ENCODE results near the gene CSNK2A3. TPM values are rescaled to one million over a fixed set of nuclear protein-coding genes. Genes with fewer than 3 reads are reported as not detected.
"Not testable (repeated sequence)": the region's sequence is repeated elsewhere in the genome, so short reads cannot be mapped to it uniquely, and the experiment has no call there.

The CSNK2A3 gene
- total RNA-seq, 4 donors from 2014 or later = 0.90 to 3.3 (median 2.9) TPM; not detected in 1

DNA sequence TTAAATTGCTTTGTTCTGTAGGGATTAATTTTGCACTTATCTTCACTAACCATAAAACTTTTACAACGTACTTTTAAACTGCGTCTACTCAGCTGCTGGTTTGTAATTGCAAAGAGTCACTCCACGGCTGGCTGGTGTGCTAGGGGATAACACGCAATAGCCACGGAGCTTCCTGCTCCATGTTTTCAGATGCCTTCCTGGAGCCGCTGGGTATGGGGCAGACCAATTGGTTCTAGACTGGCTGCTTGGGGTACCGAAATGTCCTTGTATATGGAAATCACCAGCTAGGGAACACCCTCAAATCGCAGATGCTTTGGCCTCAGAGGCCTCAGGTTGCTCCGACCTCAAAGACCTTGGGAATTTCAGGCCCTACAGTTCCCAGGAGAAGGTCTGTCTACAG lies 3.8 kb upstream of the CSNK2A3 start:
- Histone ChIP-seq H3K27me3 (no peaks in the 10 kb centered on the region), H3K27ac (no peak overlapping the region), H3K36me3 (no peaks in the 10 kb centered on the region), H3K9me3 (no peaks in the 10 kb centered on the region), H3K4me3 (no peak overlapping the region), H3K4me1 (peaks cover 0 to 10% (median 0%) of the 10 kb centered on the region in 4 donors)
- WGBS, 2 donors = 86 to 88% methylated on average over 9 of the region's 9 CpGs
- TF ChIP-seq POLR2A (IDR thresholded peaks at IDR 0.05) (no peak), EP300 (IDR thresholded peaks at IDR 0.05) (no peak)
- TF ChIP-seq, protein P1, sequence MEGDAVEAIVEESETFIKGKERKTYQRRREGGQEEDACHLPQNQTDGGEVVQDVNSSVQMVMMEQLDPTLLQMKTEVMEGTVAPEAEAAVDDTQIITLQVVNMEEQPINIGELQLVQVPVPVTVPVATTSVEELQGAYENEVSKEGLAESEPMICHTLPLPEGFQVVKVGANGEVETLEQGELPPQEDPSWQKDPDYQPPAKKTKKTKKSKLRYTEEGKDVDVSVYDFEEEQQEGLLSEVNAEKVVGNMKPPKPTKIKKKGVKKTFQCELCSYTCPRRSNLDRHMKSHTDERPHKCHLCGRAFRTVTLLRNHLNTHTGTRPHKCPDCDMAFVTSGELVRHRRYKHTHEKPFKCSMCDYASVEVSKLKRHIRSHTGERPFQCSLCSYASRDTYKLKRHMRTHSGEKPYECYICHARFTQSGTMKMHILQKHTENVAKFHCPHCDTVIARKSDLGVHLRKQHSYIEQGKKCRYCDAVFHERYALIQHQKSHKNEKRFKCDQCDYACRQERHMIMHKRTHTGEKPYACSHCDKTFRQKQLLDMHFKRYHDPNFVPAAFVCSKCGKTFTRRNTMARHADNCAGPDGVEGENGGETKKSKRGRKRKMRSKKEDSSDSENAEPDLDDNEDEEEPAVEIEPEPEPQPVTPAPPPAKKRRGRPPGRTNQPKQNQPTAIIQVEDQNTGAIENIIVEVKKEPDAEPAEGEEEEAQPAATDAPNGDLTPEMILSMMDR (IDR thresholded peaks at IDR 0.05) = no peak
- DNase-seq (ENCODE audit: low spot score in 2 of 2) = no peak

DNA sequence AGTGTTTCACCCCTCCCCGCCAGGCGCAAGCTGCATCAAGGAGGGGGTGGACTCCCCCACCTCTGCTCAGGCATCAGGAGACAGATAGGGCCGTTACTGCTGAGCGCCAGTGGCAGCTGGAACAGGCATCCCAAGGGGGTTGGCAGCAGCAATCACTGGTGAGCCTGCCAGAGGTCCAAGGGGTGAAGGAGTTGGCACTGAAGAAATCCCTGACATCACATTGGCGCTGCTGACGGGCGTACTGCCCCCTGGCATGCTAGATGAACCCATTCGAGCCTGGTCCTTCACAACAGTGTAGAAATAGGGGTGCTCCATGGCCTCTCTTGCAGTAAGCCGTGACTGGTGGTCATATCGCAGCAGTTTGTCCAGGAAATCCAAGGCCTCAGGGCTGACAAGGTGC lies 1.2 kb downstream of the CSNK2A3 start:
- not testable (repeated sequence) for H3K9me3 ChIP-seq; DNase-seq (ENCODE audit: low spot score in 2 of 2); H3K27ac ChIP-seq; H3K27me3 ChIP-seq; H3K4me3 ChIP-seq; H3K36me3 ChIP-seq
- peaks cover 0 to 41% (median 8%) of the 10 kb centered on the region in 4 donors for H3K4me1 ChIP-seq
- 63 to 79% methylated on average over 10 of the region's 10 CpGs for WGBS, 2 donors

DNA sequence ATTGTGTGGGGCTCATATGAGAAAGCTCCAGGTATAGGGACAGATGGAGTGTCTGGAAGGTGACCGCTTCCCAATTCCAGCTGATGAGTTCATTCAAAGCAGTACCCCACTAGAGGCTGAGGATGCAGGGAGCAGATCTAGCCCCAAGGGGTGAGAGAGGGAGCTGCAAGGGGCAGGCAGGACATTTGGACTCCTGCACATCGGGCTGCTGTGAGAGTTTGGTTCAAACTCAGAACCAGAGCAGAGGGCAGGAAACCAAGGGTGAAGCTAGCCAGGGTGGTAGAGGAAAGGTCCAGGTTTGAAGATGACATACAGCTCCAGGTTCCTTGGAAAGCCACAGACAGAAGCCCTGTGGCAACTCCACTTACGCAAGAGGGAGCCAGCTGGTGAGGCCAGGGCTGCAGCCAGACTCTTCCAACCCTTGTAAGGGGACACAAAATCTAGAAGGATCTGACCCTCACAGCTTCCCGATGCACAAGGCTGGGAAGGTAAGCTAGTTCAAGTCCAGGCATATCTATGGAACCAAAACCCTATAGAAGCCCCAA lies 1.9 kb downstream of the CSNK2A3 start:
- TF ChIP-seq, protein P1 (IDR thresholded peaks at IDR 0.05) = no peak
- TF ChIP-seq EP300 (IDR thresholded peaks at IDR 0.05) (no peak), POLR2A (IDR thresholded peaks at IDR 0.05) (no peak)
- no peaks in the 10 kb centered on the region for H3K27me3 ChIP-seq
- no peaks in the 10 kb centered on the region for H3K36me3 ChIP-seq
- no peak overlapping the region for H3K4me3 ChIP-seq
- DNase-seq (ENCODE audit: low spot score in 2 of 2) = no peak
- WGBS, 2 donors = 94 to 96% methylated on average over 4 of the region's 4 CpGs
- no peaks in the 10 kb centered on the region for H3K9me3 ChIP-seq
- no peak overlapping the region for H3K27ac ChIP-seq
- peaks cover 0 to 44% (median 8%) of the 10 kb centered on the region in 4 donors for H3K4me1 ChIP-seq

DNA sequence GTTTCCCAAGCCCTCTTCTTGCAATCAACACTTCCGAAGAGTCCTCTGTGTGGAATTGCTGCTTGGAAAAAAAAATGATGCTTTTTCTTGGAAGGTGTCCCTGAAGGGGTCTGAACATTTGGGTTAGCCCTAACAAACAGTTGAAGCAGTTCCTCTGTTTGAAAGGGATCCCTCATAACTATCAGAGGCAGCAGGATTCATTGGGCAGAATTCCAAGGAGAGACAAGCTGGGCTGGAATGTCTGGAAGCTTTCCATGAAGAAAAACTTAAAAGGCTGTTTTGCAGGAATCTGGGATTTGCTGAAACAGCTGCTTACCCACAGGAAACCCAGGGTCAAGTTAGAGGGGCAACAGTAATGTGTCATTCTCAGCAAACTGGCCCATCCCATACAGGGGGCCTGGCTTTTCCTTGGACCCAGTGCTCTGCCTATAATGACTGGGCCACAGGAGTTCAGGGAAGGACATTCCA lies 3.1 kb downstream of the CSNK2A3 start:
- no peaks in the 10 kb centered on the region for H3K9me3 ChIP-seq
- no peak overlapping the region for H3K4me3 ChIP-seq
- H3K27ac ChIP-seq = no peak overlapping the region
- H3K36me3 ChIP-seq = no peaks in the 10 kb centered on the region
- no peaks in the 10 kb centered on the region for H3K27me3 ChIP-seq
- WGBS, 2 donors = 17 to 21% methylated on average over 1 of the region's 1 CpG
- peak in 1 of 2 donors; percentile 33 for DNase-seq (ENCODE audit: low spot score in 2 of 2)
- TF ChIP-seq POLR2A (IDR thresholded peaks at IDR 0.05) (no peak), EP300 (IDR thresholded peaks at IDR 0.05) (peak in 1 of 2 donors; percentile 53)
- peaks cover 0 to 54% (median 8%) of the 10 kb centered on the region in 4 donors for H3K4me1 ChIP-seq

DNA sequence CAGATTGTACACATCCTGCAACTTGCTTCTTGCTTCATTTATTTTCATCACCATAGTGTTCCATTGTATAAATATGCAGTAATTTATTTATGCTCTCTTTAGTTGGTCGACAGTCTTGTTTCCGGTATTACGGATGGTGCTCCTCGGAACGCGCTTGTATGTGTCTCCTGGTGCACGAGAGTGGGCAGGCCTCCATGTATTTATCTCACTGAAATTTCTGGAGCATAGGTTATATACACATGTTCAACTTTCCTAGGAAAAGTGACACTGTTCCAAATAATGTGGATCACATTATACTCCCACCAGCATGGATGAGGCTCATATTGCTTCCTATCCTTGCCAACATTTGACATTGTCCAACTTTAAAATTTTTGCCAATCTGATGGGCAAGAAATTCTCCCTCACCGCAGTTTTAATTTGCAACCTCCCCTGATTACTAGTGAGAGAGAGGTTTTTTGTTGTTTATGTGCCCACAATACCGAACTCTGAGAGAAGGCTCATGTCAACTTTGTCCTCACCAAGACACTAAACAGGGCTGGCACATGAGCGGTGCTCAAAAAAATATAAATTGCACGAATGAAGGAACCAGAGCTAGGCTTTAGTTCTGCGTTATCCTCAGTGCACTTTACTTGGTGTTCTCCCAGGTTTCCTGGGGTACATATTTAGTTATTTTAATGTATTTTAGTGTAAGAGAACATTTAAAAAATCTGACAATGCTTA lies 3.8 kb downstream of the CSNK2A3 start:
- no peak overlapping the region for H3K4me3 ChIP-seq
- DNase-seq (ENCODE audit: low spot score in 2 of 2) = no peak
- WGBS, 2 donors = 57 to 61% methylated on average over 12 of the region's 12 CpGs
- H3K36me3 ChIP-seq = no peaks in the 10 kb centered on the region
- no peak overlapping the region for H3K27ac ChIP-seq
- TF ChIP-seq EP300 (IDR thresholded peaks at IDR 0.05) (no peak), POLR2A (IDR thresholded peaks at IDR 0.05) (no peak)
- TF ChIP-seq, protein P1 (IDR thresholded peaks at IDR 0.05) = no peak
- H3K9me3 ChIP-seq = no peaks in the 10 kb centered on the region
- H3K27me3 ChIP-seq = no peaks in the 10 kb centered on the region
- peaks cover 0 to 54% (median 8%) of the 10 kb centered on the region in 4 donors for H3K4me1 ChIP-seq

DNA sequence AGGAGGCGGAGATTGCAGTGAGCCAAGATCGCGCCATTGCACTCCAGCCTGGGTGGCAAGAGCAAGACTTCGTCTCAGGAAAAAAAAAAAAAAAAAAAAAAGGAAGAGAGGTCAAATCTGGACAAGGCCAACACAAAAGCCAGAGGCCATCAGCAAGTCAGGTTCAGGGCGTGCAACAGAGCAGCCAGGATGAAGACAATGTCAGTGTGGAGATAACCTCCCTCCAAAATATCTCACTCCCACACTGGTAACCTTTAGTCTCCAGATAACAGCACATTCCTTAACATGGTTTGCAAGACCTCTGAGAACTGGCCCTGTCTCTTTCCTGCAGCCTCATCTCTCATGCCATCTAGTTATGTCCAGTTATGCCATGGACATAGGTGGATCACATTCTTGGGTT lies 4.7 kb downstream of the CSNK2A3 start:
- H3K27ac ChIP-seq = no peak overlapping the region
- no peak for DNase-seq (ENCODE audit: low spot score in 2 of 2)
- H3K36me3 ChIP-seq = no peaks in the 10 kb centered on the region
- TF ChIP-seq POLR2A (IDR thresholded peaks at IDR 0.05) (no peak), EP300 (IDR thresholded peaks at IDR 0.05) (no peak)
- TF ChIP-seq, protein P1 (IDR thresholded peaks at IDR 0.05) = no peak
- peaks cover 0 to 54% (median 8%) of the 10 kb centered on the region in 4 donors for H3K4me1 ChIP-seq
- 88% methylated on average over 5 of the region's 5 CpGs for whole genome bisulfite sequencing, 2 donors
- H3K27me3 ChIP-seq = no peaks in the 10 kb centered on the region
- no peaks in the 10 kb centered on the region for H3K9me3 ChIP-seq
- no peak overlapping the region for H3K4me3 ChIP-seq

Data from tibial nerve (tissue), 4 donors.